NB4 (cell line): ENCODE results near the gene HOXB7.

Experiments used
- CTCF ChIP-seq: IDR thresholded peaks from one replicate; pipeline ENCODE4 v1.5.1; 2012; ENCODE audit warnings: low read depth, low read length
- MAX ChIP-seq: IDR thresholded peaks from 2 replicates; pipeline ENCODE4 v1.6.1; 2011; ENCODE audit warnings: low read depth, low read length
- MYC ChIP-seq: IDR thresholded peaks from 2 replicates; pipeline ENCODE4 v1.6.1; 2011; ENCODE audit warnings: low read depth, low read length
- POLR2A ChIP-seq: IDR thresholded peaks from 2 replicates; pipeline ENCODE4 v1.6.1; 2011; ENCODE audit warnings: mild to moderate bottlenecking; ENCODE audit not compliant: insufficient read length; ENCODE audit errors: extremely low read depth

DNA sequence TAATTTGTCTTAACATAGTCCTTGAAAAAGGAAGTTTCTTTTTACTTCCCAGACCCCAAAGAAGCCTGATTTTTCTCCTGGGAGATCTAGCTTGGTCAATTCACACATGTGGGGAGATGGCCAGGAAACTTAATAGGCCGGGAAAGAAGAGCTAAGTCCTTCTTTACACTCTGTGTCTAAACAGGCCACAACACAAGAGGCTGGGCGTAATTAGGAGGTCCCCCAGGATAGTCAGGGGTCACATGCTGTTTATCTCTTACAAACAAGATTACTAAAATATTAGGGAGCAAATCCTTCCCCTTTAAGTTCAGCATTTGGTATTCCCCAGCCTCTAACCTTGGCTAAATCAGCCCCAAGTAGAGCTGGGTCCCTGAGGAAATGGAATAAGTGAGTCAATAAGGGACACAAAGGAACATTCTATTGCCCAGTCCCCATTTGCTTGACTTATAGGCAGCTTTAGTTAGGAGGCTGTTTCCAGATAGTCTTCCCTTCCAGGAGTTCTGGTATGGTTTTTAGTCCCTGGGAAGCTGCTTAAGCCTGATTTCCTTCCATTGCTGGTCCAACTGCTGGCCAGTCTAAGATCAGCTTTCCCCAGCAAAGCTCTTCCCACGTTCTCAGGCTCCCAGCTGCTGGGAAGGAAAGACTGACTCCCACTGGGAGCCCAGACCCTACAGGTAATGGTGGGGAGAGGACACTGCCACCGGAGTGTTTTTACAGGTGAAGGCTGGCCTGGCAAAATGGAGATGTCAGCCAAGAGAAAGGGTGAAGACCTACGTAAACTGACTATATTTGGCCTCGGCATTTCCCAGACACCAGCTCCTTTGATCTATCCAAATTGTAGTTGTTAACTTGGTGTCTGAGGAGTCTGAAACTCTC is 29.4 kb upstream of the HOXB7 start:
- TF ChIP-seq POLR2A: no peak
- no peak for TF ChIP-seq CTCF
- TF ChIP-seq MAX: no peak
- TF ChIP-seq MYC: no peak
